GM06990 (cell line): ENCODE measurements around the gene TANGO2.

Experiments used
- DNase-seq: peaks from one replicate; pipeline ENCODE4 v3.0.0-alpha.2; 2011; ENCODE audit not compliant: insufficient read length; ENCODE audit errors: extremely low read depth
- H3K27me3 ChIP-seq: replicated peaks from 2 replicates; pipeline ENCODE4 v1.6.0; 2011; ENCODE audit warnings: low read length; ENCODE audit not compliant: control insufficient read depth, insufficient read depth
- H3K36me3 ChIP-seq: 2 replicates; pipeline ENCODE4 v1.5.1; 2011; ENCODE audit warnings: low read length; ENCODE audit not compliant: control insufficient read depth, insufficient read depth
- H3K4me3 ChIP-seq: replicated peaks from 2 replicates; pipeline ENCODE4 v1.5.1; 2011; ENCODE audit warnings: low read depth, mild to moderate bottlenecking, control low read depth, low read length
- TF ChIP-seq, protein P1 (sequence below): IDR thresholded peaks from 2 replicates; pipeline ENCODE4 v1.5.1; 2011; ENCODE audit warnings: low read length, control low read depth, mild to moderate bottlenecking, inconsistent platforms; ENCODE audit not compliant: insufficient read depth, poor library complexity, severe bottlenecking

TANGO2 gene

DNA sequence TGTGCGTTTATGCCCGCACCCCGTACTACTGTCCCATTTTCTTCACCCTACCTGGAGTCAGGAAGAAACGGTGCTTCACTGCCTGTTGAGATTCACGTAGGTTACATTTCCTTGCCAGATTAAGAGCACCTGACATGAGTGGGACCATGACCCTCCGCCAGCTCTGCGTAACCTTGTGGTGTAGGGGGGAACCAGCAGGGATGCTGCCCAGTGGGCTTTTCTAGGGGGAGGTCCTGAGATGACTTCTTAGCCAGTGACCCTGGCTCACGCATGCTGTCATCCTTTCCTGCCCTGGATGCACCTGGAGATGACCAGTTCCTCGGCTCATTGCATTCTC is 3.3 kb upstream of the TANGO2 start:
- Histone ChIP-seq H3K36me3 (no peaks in the 10 kb centered on the region), H3K4me3 (no peak overlapping the region), H3K27me3 (no peaks in the 10 kb centered on the region)
- TF ChIP-seq, protein P1, sequence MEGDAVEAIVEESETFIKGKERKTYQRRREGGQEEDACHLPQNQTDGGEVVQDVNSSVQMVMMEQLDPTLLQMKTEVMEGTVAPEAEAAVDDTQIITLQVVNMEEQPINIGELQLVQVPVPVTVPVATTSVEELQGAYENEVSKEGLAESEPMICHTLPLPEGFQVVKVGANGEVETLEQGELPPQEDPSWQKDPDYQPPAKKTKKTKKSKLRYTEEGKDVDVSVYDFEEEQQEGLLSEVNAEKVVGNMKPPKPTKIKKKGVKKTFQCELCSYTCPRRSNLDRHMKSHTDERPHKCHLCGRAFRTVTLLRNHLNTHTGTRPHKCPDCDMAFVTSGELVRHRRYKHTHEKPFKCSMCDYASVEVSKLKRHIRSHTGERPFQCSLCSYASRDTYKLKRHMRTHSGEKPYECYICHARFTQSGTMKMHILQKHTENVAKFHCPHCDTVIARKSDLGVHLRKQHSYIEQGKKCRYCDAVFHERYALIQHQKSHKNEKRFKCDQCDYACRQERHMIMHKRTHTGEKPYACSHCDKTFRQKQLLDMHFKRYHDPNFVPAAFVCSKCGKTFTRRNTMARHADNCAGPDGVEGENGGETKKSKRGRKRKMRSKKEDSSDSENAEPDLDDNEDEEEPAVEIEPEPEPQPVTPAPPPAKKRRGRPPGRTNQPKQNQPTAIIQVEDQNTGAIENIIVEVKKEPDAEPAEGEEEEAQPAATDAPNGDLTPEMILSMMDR: no peak
- DNase-seq: no peak

DNA sequence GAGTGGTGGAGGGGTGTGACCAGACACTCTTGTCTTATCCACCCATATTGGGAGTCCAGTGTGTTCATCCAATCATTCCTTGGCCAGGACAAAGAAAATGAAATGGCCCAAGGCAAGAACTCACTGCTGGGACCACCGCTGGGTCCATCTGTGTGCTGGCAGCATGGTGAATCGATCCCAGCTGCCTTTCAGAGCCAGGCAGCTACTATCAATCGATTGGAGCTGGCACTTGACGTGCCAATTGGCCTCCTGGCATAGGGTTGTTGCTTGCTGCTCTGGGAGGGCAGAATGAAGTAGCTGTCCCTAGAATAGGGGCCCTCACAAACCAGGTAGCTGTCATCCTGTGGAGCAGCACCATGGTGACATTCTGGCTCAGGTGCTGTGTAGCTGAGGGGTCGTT is 2.9 kb upstream of the TANGO2 start:
- Histone ChIP-seq H3K36me3 (no peaks in the 10 kb centered on the region), H3K4me3 (no peak overlapping the region), H3K27me3 (no peaks in the 10 kb centered on the region)
- TF ChIP-seq, protein P1: no peak
- DNase-seq: no peak

DNA sequence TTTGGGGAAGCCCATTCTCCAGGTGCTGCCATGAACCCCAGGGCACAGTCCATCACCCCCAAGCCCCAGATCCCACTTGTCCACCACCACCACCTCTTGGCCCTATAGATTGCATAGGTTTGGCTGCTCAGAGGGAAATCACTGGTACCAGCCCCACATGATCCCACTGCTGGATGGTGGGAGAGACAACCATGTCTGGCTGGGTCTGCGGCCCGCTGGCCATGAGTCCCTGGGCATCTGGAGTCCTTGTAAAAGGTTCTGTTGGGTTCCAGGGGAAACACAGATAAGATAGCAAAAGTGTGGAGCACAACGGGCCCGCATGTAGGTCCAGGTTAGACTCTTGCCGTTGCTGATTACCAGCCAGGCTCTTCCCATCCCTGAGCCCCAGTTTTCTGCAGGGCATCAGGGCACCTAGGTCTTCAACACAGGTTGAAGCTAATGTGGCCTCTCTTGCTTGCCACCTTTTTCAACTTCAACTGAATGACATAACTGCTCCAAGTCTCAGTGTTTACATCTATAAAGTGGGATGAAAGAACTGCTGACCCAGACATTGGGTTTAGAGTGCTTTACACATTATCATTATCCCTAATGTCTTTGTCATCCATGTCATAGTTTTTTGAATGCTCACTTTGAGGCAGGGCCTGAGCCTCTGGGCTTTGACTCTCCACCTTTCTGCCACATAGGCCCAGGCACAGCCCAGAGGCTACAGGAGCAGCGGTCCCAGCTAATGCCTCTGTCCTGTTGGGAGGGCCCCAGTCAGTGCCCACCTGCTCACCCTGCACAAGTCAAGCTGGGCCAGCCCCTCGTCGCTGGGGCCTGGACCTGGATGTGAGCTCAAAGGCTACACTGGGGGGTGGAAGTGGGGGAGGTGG is 1.0 kb upstream of the TANGO2 start:
- TF ChIP-seq, protein P1: no peak
- Histone ChIP-seq H3K27me3 (no peaks in the 10 kb centered on the region), H3K4me3 (peak overlapping the region; percentile 63), H3K36me3 (no peaks in the 10 kb centered on the region; the same call in 1 of the 2 replicates)
- no peak for DNase-seq

DNA sequence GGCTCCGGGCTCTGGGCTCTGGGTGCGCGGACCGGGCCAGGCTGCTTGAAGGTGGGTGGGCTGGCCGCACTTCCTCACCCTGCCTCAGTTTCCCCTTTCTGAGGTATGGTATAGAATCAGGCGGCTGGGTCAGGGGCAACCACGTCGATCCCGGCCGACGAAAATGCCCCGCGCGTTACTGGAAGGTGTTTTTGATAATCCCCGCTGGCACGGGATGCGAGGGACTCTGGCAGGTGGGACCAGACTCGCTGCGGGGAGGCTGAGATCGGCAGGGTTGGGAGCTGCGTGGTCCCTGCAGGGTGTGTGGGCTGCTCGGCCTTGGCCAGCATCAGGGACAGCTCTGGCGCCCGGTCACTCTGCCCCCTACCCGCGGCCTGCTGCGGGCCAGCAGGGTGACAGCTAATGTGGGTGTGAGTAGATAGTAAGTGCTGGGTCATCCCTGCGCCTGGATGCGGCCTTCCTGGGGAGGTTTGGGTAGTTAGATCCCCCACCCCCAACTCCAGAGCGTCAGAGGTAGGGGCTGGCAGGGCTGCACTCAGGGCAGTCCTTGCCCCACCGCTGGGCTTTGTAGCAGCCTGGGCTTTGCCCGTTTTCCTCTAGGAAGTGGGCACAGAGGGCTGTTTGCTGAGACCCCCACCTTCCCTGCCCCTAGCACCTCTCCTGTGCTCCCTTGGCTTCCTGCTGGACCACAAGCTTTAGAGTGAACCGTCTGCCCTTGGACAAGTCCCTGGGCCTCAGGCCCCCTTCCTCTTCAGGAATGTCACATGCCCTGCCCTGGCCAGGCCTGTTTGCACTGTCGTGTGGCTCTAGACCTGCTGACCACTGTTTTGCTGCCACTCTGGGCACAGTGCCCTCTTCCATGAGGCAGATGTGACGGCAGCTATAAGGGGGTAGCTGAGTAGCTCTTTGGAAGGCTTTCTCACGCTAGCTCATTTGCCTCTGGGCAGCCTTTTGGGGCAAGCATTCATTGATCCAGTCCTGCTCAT is 579 bp downstream of the TANGO2 start:
- TF ChIP-seq, protein P1: no peak
- H3K4me3 ChIP-seq: peak overlapping the region; percentile 81
- peaks cover 2% of the 10 kb centered on the region for H3K36me3 ChIP-seq
- no peaks in the 10 kb centered on the region for H3K27me3 ChIP-seq
- DNase-seq: no peak

DNA sequence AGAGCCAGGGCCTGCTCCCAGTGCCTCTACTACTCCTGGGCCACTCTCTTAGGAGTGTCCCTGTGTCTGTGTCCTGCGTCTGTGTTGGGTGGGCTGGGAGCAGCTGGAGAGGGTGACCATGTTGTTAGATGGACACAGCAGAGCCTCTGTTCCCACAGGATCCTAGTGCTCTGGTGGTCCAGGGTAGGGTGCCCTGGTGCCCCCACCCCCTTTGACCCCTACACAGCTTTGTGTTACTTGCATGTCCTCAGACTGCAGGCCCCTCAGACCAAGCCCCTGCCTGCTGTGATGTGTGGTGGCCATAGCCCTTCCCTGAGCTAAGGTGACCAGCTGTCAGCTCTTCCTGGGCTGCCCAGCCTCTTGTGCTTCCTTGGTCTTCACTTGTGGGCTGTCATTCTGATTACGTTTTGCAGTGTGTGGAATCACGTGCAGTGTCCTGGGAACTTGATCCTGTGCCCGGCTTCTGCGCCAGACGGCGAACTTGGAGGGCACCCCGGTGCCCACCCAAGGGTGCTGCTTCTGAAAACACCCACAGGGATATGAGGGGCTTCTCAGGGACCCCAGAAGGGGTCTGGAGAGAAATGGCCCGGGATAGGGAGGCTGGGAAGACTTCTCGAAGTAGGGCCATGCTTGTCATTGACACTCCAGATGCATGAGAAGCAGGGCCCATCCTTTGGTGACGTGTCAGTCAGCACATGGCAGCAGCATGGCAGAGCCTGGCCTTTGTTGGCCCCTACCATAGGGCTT is 1.5 kb downstream of the TANGO2 start:
- Histone ChIP-seq H3K36me3 (peaks cover 2% of the 10 kb centered on the region), H3K27me3 (no peaks in the 10 kb centered on the region), H3K4me3 (peak overlapping the region; percentile 81)
- DNase-seq: no peak
- TF ChIP-seq, protein P1: no peak
